Uterus (tissue), 2 donors: Measurements from ENCODE around the gene C6orf62.
"Not testable (repeated sequence)": the region's sequence is repeated elsewhere in the genome, so short reads cannot be mapped to it uniquely, and the experiment has no call there.

ENCODE experiments used
- CTCF ChIP-seq, 4 experiments: fragments of 200-600 bp in 2 of 4; fragments of 450-650 bp in 2 of 4; sonication (generic) in 2 of 4; IDR thresholded peaks; one replicate each; pipeline ENCODE4 v1.5.1; 2016 to 2019; ENCODE audit warnings: antibody characterized with exemption in 4 of 4, mild to moderate bottlenecking in 2 of 4, moderate library complexity in 1 of 4
- POLR2A ChIP-seq, 2 donors: fragments of 450-650 bp; IDR thresholded peaks; one replicate each; pipeline ENCODE4 v1.6.1; 2016; ENCODE audit warnings: antibody characterized with exemption in 2 of 2, mild to moderate bottlenecking in 1 of 2, moderate library complexity in 1 of 2

GRCh38 chr6:24764833-24765828 is 46.2 kb upstream of the C6orf62 start:
- TF ChIP-seq POLR2A, CTCF (IDR thresholded peaks at IDR 0.05): not testable (repeated sequence)
